GM18517 (cell line): Measurements from ENCODE around the gene CD247.

Experiments
- ATAC-seq: cut with Tn5 transposase; IDR thresholded peaks from one replicate; pipeline ENCODE4 v1.9.1; 2021; ENCODE audit warnings: mild to moderate bottlenecking, moderate library complexity; ENCODE audit not compliant: unreplicated experiment

CD247 gene

GRCh38 chr1:167542109-167543032, 24.0 kb upstream of the CD247 start:
- no peak for ATAC-seq

DNA sequence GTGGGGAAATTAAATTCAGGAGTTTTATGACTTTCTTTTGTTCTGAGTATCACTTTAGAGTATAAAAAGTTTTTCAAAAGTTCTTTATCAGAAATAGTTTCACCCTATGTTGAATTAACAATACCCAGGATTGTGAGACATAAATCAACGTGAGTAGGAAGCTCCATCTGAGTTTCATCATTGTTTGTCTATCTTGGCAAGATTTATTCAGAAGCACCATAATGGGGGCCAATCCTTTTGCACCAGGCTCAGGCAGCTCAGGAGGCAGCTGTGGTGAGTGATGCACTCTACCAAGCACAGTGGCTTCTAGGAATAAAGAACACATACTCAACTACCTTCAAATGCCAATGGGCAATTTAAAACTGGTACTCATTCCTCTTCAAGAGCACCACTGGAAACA, 23.3 kb upstream of the CD247 start:
- no peak for ATAC-seq

DNA sequence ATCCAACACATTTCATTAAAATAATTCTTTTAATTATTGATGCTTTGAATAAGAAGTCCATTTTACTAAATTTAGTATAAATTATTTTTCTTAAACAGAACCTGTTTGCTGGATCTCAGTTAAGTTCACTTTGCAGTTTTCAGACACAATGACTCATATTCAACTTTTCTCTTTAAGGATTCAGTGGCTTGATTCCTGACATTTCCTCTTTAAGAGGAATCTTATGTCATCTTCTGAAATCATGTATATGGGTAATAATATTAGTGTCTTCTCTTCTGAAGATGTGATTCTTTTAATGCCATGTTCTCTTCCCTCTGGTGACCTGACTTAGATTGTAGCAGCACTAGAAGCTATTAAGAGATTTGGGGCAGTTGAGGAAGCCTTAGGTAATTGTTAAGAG, 22.7 kb upstream of the CD247 start:
- no peak for ATAC-seq

- ATAC-seq = no peak
Observed at GRCh38 chr1:167538657-167539056, 20.3 kb upstream of the CD247 start.

DNA sequence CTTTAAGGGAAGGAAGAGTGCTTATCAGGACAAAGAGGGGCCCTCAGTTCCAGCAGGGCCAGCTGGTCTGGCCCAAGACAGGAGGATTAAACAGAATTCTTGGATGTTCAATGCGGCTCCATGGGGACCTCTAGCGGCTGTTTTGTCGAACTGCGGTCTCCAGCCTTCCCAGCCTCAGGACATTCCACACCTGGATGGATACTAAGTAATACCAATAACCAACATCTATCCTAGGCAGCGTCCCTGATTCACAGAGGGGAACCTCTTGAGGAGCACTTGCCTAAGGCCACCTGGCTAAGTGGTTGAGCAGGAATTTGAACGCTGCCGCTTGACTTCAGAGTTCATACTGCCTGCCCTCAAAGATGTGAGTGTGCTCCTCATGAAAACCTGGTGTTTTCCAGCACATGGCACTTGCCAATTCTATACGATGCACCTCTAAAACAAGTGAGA, 15.5 kb upstream of the CD247 start:
- ATAC-seq = no peak

DNA sequence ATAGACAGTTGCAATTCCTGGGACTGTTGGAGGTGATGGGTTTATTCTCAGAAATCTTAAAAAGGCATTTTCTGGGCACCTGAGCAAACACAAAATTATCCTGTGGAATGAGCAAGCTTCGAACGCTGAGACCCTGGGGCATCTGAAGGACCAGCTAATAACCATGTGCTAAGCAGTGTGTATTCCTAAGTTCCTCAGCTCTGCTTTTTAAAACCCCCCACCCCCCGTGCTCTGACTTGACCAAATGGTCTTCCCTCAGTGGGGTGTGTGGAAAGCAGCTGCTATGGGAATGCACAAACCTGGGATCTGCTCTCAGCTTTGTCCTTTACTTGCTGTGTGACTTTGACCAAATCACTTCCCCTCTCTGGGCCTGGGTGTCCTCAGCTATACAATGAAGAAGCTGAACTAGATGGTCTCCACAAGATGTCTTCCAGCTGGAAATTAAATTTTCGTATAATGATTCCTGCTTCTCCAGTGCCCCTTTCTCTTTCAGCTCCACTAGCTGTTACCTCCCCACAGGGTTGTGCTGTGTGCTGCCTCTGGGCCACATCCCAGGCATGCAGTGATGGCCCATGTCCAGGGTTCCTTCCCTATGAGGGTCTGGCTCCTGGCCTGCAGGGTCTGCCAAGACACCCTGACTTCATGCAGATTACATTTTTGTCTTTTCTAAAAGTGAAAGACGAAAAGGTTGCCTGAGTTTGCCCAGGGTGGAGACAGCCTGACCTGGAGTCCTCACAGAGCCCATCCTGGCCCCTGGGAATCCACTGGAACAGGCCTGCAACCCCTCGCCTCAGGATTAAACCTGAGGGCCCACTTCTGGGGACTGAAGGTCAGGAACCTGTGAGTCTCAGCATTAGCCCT, 14.9 kb upstream of the CD247 start:
- ATAC-seq = no peak

DNA sequence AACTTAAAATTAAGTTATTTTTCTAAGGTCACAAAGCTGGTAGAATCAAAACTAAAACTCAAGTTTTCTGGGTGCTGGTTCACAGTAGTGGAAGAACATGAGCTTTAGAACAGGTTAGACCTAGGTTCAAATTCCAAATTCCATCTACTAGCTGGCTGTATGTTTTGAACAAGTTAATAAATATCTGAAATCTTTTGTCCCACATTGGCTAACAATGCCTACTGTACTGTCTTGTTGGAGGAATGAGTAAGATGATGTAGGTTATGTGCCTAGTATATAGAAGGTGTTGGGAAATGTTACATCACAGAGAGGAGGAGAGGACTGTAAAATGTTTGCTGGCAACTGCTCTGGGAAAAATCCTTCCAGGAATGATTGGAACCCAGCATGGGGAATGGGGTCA, 14.0 kb upstream of the CD247 start:
- ATAC-seq = no peak

DNA sequence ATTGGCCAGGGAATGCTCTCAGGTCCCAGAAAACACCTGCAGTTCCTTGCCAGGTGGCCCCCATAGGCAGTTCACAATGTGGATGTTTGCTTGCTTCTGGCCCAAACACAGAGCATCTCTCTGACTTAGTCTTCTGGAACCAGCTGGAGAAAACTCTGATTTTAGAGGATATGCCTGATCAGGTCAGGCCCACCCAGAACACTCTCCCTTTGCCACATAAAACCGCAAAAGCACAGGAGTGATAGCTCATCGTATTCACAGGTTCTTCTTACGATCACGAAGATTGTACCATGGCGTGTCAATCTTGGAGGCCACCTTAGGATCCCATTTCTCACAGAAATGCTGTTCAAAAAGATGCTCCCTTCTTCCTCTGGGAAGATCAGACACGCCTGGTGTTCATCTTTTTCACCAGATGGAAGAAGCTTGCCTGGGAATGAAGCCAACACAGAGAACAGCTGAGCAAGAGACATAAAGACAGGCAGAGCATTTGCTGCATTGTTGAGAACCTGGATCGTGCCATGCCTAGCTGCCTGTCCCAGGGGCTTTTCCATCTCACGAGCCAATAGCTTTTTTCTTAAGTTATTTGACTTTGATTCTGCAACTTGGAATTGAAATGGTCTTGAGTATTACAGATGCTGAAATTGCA, 11.6 kb upstream of the CD247 start:
- ATAC-seq = no peak

DNA sequence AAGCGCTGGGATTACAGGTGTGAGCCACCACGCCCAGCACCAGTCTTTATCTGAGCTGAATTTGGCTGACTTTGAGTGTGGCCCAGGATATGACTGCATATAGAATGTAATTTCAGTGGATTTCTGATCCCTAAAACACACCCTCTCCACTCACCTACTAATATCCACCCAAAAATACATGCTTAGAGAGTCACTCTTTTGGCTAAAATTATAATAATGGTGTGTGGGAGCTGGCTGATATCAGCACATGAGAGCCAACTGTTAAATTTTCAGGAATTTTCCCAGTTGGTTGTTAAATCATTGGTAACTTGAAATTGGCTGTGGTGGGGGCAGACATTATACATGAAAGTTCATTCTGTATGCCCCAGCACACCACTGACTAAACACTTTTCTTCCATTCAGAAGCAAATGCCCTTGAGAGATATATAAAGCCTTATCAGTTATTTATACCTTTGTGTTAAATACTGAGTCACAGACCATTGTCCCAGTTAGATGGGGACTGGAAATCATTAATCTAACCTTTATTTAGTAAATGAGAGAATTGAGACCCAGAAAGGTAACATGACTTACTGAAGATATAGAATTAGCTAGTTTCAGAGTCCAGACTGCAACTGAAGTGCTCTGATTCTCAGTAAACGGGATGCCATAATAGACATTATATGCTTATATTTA, 9.9 kb upstream of the CD247 start:
- no peak for ATAC-seq

- no peak for ATAC-seq
Observed at GRCh38 chr1:167526667-167527383, 8.5 kb upstream of the CD247 start.

DNA sequence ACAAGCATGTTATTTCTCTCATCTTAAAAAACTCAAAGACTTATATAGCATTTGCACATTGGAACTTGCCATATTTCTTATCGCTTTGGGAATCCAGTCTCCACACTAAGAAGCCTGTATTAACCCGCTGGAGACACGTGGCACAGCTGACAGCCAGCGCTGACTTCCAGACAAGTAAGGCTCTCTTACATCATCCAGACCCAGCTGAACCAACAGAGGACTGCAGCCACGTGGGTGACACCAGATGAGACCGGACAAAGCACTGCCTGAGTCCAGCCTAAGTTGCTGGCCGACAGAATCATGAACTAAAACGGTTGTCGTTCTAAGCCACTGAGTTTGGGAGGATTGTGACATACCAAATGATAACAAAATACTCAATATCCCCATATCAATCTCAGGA, 6.3 kb upstream of the CD247 start:
- no peak for ATAC-seq

- no peak for ATAC-seq
Observed at GRCh38 chr1:167522246-167522645, 3.9 kb upstream of the CD247 start.

GRCh38 chr1:167520711-167521206, 2.4 kb upstream of the CD247 start:
- ATAC-seq = no peak

GRCh38 chr1:167517535-167518330, 596 bp downstream of the CD247 start:
- no peak for ATAC-seq

- no peak for ATAC-seq
Observed at GRCh38 chr1:167516404-167517388, 1.6 kb downstream of the CD247 start.

GRCh38 chr1:167515893-167516321, 2.4 kb downstream of the CD247 start:
- no peak for ATAC-seq

DNA sequence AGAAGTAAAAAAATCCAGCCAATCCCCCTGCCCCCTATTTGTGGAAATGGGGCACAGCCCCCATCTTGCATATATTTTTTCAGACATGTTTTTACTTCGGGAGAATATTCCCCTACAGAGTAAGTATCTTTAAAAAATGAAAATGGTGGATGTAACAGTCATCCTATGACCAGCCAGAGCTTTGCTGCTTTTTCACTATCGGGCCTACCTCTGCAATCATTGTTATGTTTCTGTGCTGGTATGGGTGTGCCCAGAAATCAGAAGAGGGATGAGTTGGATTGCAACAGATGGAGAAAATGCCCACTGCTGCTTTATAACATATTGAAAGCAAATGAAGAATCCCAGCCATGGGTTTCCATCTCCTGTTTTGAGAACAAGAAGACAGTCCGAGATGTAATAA, 2.9 kb downstream of the CD247 start:
- ATAC-seq = no peak

DNA sequence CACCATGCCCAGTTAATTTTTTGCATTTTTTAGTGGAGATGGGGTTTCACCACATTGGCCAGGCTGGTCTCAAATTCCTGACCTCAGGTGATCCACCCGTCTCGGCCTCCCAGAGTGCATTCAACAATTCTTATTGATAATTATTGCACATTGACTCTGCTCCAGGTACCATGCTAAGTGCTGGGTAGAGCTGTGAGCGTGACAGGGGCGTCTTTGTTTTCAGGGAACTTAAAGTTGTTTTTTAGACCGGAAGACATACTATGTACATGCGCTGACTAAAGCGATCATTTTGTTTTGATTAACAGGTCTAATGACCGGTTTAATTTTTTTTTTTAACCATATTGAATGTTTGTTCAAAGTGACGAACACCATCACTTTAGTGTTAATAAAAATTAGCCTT, 4.0 kb downstream of the CD247 start:
- ATAC-seq = no peak
